Loucy (cell line): ENCODE data around the gene COL4A4.

Source experiments
- H2AFZ ChIP-seq: fragments of 200-600 bp; sonication (generic); 2 replicates; pipeline ENCODE4 v1.6.0; 2016; ENCODE audit warnings: antibody characterized with exemption, mild to moderate bottlenecking, low read length, moderate library complexity
- H3F3A ChIP-seq: fragments of 200-600 bp; 2 replicates; pipeline ENCODE4 v1.6.0; 2016; ENCODE audit warnings: antibody characterized with exemption, low read depth, mild to moderate bottlenecking
- H3K27me3 ChIP-seq: fragments of 200-600 bp; sonication (generic); 2 replicates; pipeline ENCODE4 v1.6.1; 2014; ENCODE audit warnings: low read length, mild to moderate bottlenecking; ENCODE audit not compliant: insufficient read depth, poor library complexity, severe bottlenecking
- H3K36me3 ChIP-seq: fragments of 200-600 bp; sonication (generic); 2 replicates; pipeline ENCODE4 v1.6.1; 2016; ENCODE audit warnings: low read length; ENCODE audit not compliant: insufficient read depth
- H3K4me1 ChIP-seq: fragments of 200-600 bp; sonication (generic); 2 replicates; pipeline ENCODE4 v1.5.1; 2014; ENCODE audit warnings: low read length, mild to moderate bottlenecking; ENCODE audit not compliant: insufficient read depth, poor library complexity, severe bottlenecking
- H3K4me2 ChIP-seq: fragments of 200-600 bp; sonication (generic); 2 replicates; pipeline ENCODE4 v1.6.0; 2014; ENCODE audit warnings: antibody characterized with exemption, low read length, low read depth, mild to moderate bottlenecking; ENCODE audit not compliant: poor library complexity, severe bottlenecking
- H3K4me3 ChIP-seq: fragments of 200-600 bp; sonication (generic); 2 replicates; pipeline ENCODE4 v1.5.1; 2014; ENCODE audit warnings: low read length, mild to moderate bottlenecking, mixed read lengths; ENCODE audit not compliant: poor library complexity, severe bottlenecking
- H3K79me2 ChIP-seq: fragments of 200-600 bp; sonication (generic); 2 replicates; pipeline ENCODE4 v1.6.1; 2014; ENCODE audit warnings: low read length; ENCODE audit not compliant: insufficient read depth
- H3K9ac ChIP-seq: fragments of 200-600 bp; sonication (generic); 2 replicates; pipeline ENCODE4 v1.6.0; 2014; ENCODE audit warnings: mild to moderate bottlenecking, low read depth, low read length, moderate library complexity; ENCODE audit not compliant: poor library complexity, severe bottlenecking
- H3K9me2 ChIP-seq: fragments of 200-600 bp; sonication (generic); replicated peaks from 2 replicates; pipeline ENCODE4 v1.6.1; 2016; ENCODE audit warnings: low read depth, low read length, mixed read lengths
- H3K9me3 ChIP-seq: fragments of 200-600 bp; sonication (generic); 2 replicates; pipeline ENCODE4 v1.6.1; 2014; ENCODE audit warnings: mild to moderate bottlenecking, antibody characterized with exemption, low read length, low read depth; ENCODE audit not compliant: insufficient read depth
- H4K20me1 ChIP-seq: fragments of 200-600 bp; sonication (generic); 2 replicates; pipeline ENCODE4 v1.6.0; 2014; ENCODE audit warnings: antibody characterized with exemption, low read length, mild to moderate bottlenecking; ENCODE audit not compliant: insufficient read depth, poor library complexity, severe bottlenecking
- EZH2phosphoT487 ChIP-seq: fragments of 200-600 bp; IDR thresholded peaks from 2 replicates; pipeline ENCODE4 v1.6.1; 2018; ENCODE audit warnings: antibody characterized with exemption, mild to moderate bottlenecking, moderate library complexity, borderline replicate concordance
- TF ChIP-seq, protein P1 (sequence below): fragments of 200-600 bp; sonication (generic); conservative IDR thresholded peaks from 2 replicates; pipeline ENCODE4 v1.5.1; 2014; ENCODE audit warnings: mild to moderate bottlenecking, antibody characterized with exemption, low read length

Gene COL4A4

DNA sequence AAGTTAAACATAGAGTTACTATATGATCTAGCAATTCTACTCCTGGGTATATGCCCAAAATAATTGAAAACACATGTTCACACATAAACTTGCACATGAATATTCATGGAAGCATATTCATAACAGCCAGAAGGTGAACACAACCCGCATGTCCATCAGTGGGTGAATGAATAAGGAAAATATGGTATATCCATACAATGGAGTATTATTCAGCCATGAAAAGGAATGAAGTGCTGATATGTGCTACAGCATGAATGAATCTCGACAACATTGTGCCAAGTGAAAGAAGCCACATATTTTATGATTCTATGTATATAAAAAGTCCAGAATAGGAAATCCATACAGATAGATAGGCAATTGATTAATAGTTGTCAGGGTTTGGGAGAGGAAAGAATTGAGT is 15.9 kb downstream of the COL4A4 start:
- H3K9me2 ChIP-seq: no peaks in the 10 kb centered on the region
- TF ChIP-seq, protein P1, sequence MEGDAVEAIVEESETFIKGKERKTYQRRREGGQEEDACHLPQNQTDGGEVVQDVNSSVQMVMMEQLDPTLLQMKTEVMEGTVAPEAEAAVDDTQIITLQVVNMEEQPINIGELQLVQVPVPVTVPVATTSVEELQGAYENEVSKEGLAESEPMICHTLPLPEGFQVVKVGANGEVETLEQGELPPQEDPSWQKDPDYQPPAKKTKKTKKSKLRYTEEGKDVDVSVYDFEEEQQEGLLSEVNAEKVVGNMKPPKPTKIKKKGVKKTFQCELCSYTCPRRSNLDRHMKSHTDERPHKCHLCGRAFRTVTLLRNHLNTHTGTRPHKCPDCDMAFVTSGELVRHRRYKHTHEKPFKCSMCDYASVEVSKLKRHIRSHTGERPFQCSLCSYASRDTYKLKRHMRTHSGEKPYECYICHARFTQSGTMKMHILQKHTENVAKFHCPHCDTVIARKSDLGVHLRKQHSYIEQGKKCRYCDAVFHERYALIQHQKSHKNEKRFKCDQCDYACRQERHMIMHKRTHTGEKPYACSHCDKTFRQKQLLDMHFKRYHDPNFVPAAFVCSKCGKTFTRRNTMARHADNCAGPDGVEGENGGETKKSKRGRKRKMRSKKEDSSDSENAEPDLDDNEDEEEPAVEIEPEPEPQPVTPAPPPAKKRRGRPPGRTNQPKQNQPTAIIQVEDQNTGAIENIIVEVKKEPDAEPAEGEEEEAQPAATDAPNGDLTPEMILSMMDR: no peak
- TF ChIP-seq EZH2phosphoT487: no peak
- H3K36me3 ChIP-seq: no peaks in the 10 kb centered on the region
- no peaks in the 10 kb centered on the region for H3F3A ChIP-seq
- H3K4me1 ChIP-seq: no peaks in the 10 kb centered on the region
- no peak overlapping the region for H3K4me2 ChIP-seq
- H2AFZ ChIP-seq: no peak overlapping the region
- H3K9ac ChIP-seq: no peak overlapping the region
- no peaks in the 10 kb centered on the region for H3K79me2 ChIP-seq
- peaks cover 3% of the 10 kb centered on the region; the same call in 1 of the 2 replicates for H3K9me3 ChIP-seq
- no peak overlapping the region for H3K4me3 ChIP-seq
- no peaks in the 10 kb centered on the region for H4K20me1 ChIP-seq
- H3K27me3 ChIP-seq: no peaks in the 10 kb centered on the region

DNA sequence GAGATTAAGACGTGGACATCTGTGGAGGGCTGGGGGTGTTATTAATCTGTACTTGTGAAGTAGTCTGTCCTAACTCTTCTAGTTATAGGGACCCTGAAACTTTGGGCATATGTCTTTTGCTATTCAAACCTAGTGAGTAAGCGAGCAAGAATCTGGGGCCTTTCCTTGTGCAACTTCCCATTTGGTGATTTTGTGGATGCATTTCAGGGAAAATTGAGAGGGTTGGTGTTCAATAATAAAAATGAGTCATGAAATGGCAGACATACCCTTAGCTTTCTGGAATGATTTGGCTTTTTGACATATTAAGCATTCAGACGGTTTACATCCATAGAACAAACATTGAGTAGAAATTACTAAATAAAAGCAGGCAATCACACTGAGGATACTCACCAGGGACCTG is 17.0 kb downstream of the COL4A4 start:
- H4K20me1 ChIP-seq: no peaks in the 10 kb centered on the region
- no peaks in the 10 kb centered on the region for H3K9me2 ChIP-seq
- TF ChIP-seq, protein P1: no peak
- TF ChIP-seq EZH2phosphoT487: no peak
- no peaks in the 10 kb centered on the region for H3K27me3 ChIP-seq
- H3K9ac ChIP-seq: no peak overlapping the region
- no peaks in the 10 kb centered on the region for H3K36me3 ChIP-seq
- no peaks in the 10 kb centered on the region for H3F3A ChIP-seq
- H3K79me2 ChIP-seq: no peaks in the 10 kb centered on the region
- no peak overlapping the region for H3K4me3 ChIP-seq
- no peaks in the 10 kb centered on the region for H3K4me1 ChIP-seq
- no peak overlapping the region for H3K4me2 ChIP-seq
- H2AFZ ChIP-seq: no peak overlapping the region
- H3K9me3 ChIP-seq: peaks cover 3% of the 10 kb centered on the region; the same call in 1 of the 2 replicates

DNA sequence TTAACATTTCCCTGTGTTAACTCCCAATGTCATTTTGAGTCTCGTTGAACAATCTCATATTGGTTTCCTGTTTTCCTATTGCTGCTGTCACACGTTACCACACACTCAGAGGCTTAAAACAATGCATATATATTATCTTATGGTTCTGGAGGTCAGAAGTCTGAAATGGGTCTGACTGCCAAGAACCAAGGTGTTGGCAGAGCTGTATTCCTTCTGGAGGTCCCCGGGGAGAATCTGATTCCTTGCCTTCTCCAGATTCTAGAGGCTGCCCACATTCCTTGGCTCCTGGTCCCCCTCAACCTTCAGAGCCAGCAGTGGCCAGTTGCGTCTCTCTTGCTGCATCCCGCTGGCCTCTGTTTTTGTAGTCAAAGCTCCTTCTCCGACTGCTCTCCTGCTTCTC is 17.5 kb downstream of the COL4A4 start:
- TF ChIP-seq, protein P1: no peak
- no peak for TF ChIP-seq EZH2phosphoT487
- no peak overlapping the region for H3K9ac ChIP-seq
- H3K27me3 ChIP-seq: no peaks in the 10 kb centered on the region
- no peak overlapping the region for H3K4me3 ChIP-seq
- H3F3A ChIP-seq: no peaks in the 10 kb centered on the region
- H3K79me2 ChIP-seq: no peaks in the 10 kb centered on the region
- H3K36me3 ChIP-seq: no peaks in the 10 kb centered on the region
- H2AFZ ChIP-seq: no peak overlapping the region
- no peaks in the 10 kb centered on the region for H3K9me2 ChIP-seq
- no peaks in the 10 kb centered on the region for H4K20me1 ChIP-seq
- H3K9me3 ChIP-seq: peaks cover 3% of the 10 kb centered on the region; the same call in 1 of the 2 replicates
- H3K4me2 ChIP-seq: no peak overlapping the region
- no peaks in the 10 kb centered on the region for H3K4me1 ChIP-seq
